ENCODE data around the gene TP53TG5.

The TP53TG5 gene

GRCh38 chr20:45345104-45345936, 32.8 kb downstream of the TP53TG5 start:
- no peaks in the 10 kb centered on the region for H3K36me3 ChIP-seq (ENCODE audit: control insufficient read depth, low read length)
- H3K27ac ChIP-seq (ENCODE audit: low read depth, low read length) = no peak overlapping the region
- H3F3A ChIP-seq (ENCODE audit: control insufficient read depth, insufficient read depth) = no peaks in the 10 kb centered on the region
- no peaks in the 10 kb centered on the region for H3K4me1 ChIP-seq (ENCODE audit: control insufficient read depth, low read length)
- no peak overlapping the region for H3K4me2 ChIP-seq (ENCODE audit: low read length)
- H3K79me2 ChIP-seq (ENCODE audit: control insufficient read depth, low read length) = no peaks in the 10 kb centered on the region
- peaks cover 80% of the 10 kb centered on the region for H3K27me3 ChIP-seq (ENCODE audit: control insufficient read depth, low read length)
- H3K9me2 ChIP-seq (replicated peaks; ENCODE audit: control insufficient read depth, low read length) = no peaks in the 10 kb centered on the region
- H3K9me3 ChIP-seq (ENCODE audit: control insufficient read depth, insufficient read depth, low read length) = no peaks in the 10 kb centered on the region
- H4K20me1 ChIP-seq (ENCODE audit: control insufficient read depth, insufficient read depth, low read depth, low read length) = no peaks in the 10 kb centered on the region
- H3K4me3 ChIP-seq (ENCODE audit: low read length) = no peak overlapping the region
- TF ChIP-seq CTCF (IDR thresholded peaks at IDR 0.05; ENCODE audit: low read depth, low read length, poor library complexity, severe bottlenecking) (no peak), EZH2phosphoT487 (IDR thresholded peaks at IDR 0.05; ENCODE audit: borderline replicate concordance, low read length) (no peak)

GRCh38 chr20:45344168-45344860, 33.8 kb downstream of the TP53TG5 start:
- H3K79me2 ChIP-seq (ENCODE audit: control insufficient read depth, low read length) = no peaks in the 10 kb centered on the region
- no peak overlapping the region for H3K4me3 ChIP-seq (ENCODE audit: low read length)
- no peak overlapping the region for H3K27ac ChIP-seq (ENCODE audit: low read depth, low read length)
- no peak overlapping the region for H3K4me2 ChIP-seq (ENCODE audit: low read length)
- peaks cover 75% of the 10 kb centered on the region for H3K27me3 ChIP-seq (ENCODE audit: control insufficient read depth, low read length)
- H3K4me1 ChIP-seq (ENCODE audit: control insufficient read depth, low read length) = no peaks in the 10 kb centered on the region
- H3F3A ChIP-seq (ENCODE audit: control insufficient read depth, insufficient read depth) = no peaks in the 10 kb centered on the region
- no peaks in the 10 kb centered on the region for H3K9me3 ChIP-seq (ENCODE audit: control insufficient read depth, insufficient read depth, low read length)
- no peaks in the 10 kb centered on the region for H4K20me1 ChIP-seq (ENCODE audit: control insufficient read depth, insufficient read depth, low read depth, low read length)
- H3K36me3 ChIP-seq (ENCODE audit: control insufficient read depth, low read length) = no peaks in the 10 kb centered on the region
- TF ChIP-seq EZH2phosphoT487 (IDR thresholded peaks at IDR 0.05; ENCODE audit: borderline replicate concordance, low read length) = no peak
- TF ChIP-seq CTCF (IDR thresholded peaks at IDR 0.05; ENCODE audit: low read depth, low read length, poor library complexity, severe bottlenecking) = no peak
- H3K9me2 ChIP-seq (replicated peaks; ENCODE audit: control insufficient read depth, low read length) = no peaks in the 10 kb centered on the region

GRCh38 chr20:45343532-45344167, 34.5 kb downstream of the TP53TG5 start:
- no peak overlapping the region for H3K4me3 ChIP-seq (ENCODE audit: low read length)
- H3K79me2 ChIP-seq (ENCODE audit: control insufficient read depth, low read length) = no peaks in the 10 kb centered on the region

More at GRCh38 chr20:45343532-45344167, 34.5 kb downstream of the TP53TG5 start:
- no peaks in the 10 kb centered on the region for H3K4me1 ChIP-seq (ENCODE audit: control insufficient read depth, low read length)
- no peak for TF ChIP-seq EZH2phosphoT487 (IDR thresholded peaks at IDR 0.05; ENCODE audit: borderline replicate concordance, low read length)
- TF ChIP-seq CTCF (IDR thresholded peaks at IDR 0.05; ENCODE audit: low read depth, low read length, poor library complexity, severe bottlenecking) = no peak
- H4K20me1 ChIP-seq (ENCODE audit: control insufficient read depth, insufficient read depth, low read depth, low read length) = no peaks in the 10 kb centered on the region
- H3K9me2 ChIP-seq (replicated peaks; ENCODE audit: control insufficient read depth, low read length) = no peaks in the 10 kb centered on the region
- no peaks in the 10 kb centered on the region for H3K36me3 ChIP-seq (ENCODE audit: control insufficient read depth, low read length)
- no peaks in the 10 kb centered on the region for H3K9me3 ChIP-seq (ENCODE audit: control insufficient read depth, insufficient read depth, low read length)
- H3F3A ChIP-seq (ENCODE audit: control insufficient read depth, insufficient read depth) = no peaks in the 10 kb centered on the region
- H3K4me2 ChIP-seq (ENCODE audit: low read length) = no peak overlapping the region
- peaks cover 71% of the 10 kb centered on the region for H3K27me3 ChIP-seq (ENCODE audit: control insufficient read depth, low read length)
- H3K27ac ChIP-seq (ENCODE audit: low read depth, low read length) = no peak overlapping the region

Data from DOHH2 (cell line).